ENCODE measurements around the gene BCO1. TPM values are rescaled to one million over a fixed set of nuclear protein-coding genes. Genes with fewer than 3 reads are reported as not detected.
"Not testable (repeated sequence)": the region's sequence is repeated elsewhere in the genome, so short reads cannot be mapped to it uniquely, and the experiment has no call there.

The BCO1 gene
- total RNA-seq, 2 experiments from 2014 or later: not detected

DNA sequence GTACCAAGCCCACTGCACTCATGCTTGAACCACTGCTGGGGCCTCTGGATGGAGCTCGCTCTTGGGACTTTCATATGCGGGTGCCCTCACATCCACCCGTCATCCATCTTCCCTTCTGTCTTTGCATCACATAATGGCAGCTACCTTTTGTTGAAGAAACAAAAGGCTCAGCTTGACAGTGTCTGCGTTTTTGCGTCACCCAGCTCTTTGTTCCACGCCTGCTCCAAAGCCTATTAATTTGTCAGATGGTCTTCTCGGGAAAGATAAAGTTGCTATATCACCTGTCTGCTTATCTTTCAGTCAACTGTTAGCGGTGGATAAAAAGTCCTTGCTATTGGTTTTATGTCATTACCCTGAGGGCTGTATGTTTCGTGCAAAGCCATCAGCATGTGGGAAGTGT, 18.1 kb upstream of the BCO1 start:
- Mint-ChIP-seq H3K27me3 (peaks cover 1% of the 10 kb centered on the region), H3K4me3 (no peak overlapping the region), H3K27ac (no peak overlapping the region), H3K4me1 (ENCODE audit: low read depth) (no peaks in the 10 kb centered on the region), H3K36me3 (ENCODE audit: low read depth) (no peaks in the 10 kb centered on the region), H3K9me3 (no peaks in the 10 kb centered on the region)
- ChIA-PET POLR2A (no interaction called here), CTCF (interaction anchor here (2.5 kb wide), 1 partner anchor 15 kb away, joined by 9 read pairs; no protein-coding TSS in a partner anchor)
- no peak for DNase-seq
- TF ChIP-seq, protein P1, sequence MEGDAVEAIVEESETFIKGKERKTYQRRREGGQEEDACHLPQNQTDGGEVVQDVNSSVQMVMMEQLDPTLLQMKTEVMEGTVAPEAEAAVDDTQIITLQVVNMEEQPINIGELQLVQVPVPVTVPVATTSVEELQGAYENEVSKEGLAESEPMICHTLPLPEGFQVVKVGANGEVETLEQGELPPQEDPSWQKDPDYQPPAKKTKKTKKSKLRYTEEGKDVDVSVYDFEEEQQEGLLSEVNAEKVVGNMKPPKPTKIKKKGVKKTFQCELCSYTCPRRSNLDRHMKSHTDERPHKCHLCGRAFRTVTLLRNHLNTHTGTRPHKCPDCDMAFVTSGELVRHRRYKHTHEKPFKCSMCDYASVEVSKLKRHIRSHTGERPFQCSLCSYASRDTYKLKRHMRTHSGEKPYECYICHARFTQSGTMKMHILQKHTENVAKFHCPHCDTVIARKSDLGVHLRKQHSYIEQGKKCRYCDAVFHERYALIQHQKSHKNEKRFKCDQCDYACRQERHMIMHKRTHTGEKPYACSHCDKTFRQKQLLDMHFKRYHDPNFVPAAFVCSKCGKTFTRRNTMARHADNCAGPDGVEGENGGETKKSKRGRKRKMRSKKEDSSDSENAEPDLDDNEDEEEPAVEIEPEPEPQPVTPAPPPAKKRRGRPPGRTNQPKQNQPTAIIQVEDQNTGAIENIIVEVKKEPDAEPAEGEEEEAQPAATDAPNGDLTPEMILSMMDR (IDR thresholded peaks at IDR 0.05): no peak
- no peak for ATAC-seq
- intact Hi-C loops (cut with micrococcal nuclease): no loop called here

DNA sequence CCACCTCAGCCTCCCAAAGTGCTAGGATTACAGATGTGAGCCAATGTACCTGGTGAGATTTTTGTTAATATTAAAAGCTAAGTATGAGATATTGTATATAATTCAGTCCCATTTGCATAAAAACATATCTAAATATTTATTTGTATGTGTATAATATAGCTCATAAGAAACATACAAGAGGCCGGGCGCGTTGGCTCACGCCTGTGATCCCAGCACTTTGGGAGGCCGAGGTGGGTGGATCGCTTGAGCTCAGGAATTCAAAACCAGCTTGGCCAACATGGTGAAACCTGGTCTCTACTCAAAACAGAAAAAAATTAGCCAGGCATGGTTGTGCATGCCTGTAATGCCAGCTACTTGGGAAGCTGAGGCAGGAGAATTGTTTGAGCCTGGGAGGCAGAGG, 16.8 kb upstream of the BCO1 start:
- Mint-ChIP-seq H3K4me3 (no peak overlapping the region), H3K36me3 (ENCODE audit: low read depth) (no peaks in the 10 kb centered on the region), H3K27me3 (peaks cover 4% of the 10 kb centered on the region), H3K4me1 (ENCODE audit: low read depth) (no peaks in the 10 kb centered on the region), H3K27ac (no peak overlapping the region), H3K9me3 (no peaks in the 10 kb centered on the region)
- DNase-seq (no peak), ATAC-seq (no peak)
- ChIA-PET POLR2A (no interaction called here), CTCF (interaction anchor here (2.5 kb wide), 1 partner anchor 17 kb away, joined by 9 read pairs; no protein-coding TSS in a partner anchor)
- TF ChIP-seq, protein P1 (IDR thresholded peaks at IDR 0.05): no peak
- intact Hi-C loops (cut with micrococcal nuclease): no loop called here

DNA sequence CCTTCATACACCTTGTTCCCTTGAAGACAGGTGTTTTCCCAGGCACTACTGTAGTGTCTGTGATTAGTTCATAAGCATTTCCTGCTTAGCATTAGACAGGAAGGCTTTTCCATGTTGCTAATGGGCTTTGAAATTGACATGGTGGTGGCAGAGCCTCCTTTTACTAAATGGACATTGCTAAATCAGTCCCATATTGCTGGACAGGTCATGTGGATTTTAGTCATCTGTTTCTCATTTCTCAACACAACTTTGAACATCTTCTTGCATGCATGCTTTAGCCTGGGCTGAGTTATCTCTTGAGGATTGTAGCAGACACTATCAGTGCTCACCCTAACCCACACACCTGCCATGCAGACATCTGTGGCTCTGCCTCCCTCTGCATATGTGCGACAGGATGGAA, 13.7 kb upstream of the BCO1 start:
- peaks cover 4% of the 10 kb centered on the region for H3K27me3 Mint-ChIP-seq
- TF ChIP-seq, protein P1 (IDR thresholded peaks at IDR 0.05): no peak
- no peak overlapping the region for H3K27ac Mint-ChIP-seq
- intact Hi-C loops (cut with micrococcal nuclease): no loop called here
- POLR2A ChIA-PET: no interaction called here
- CTCF ChIA-PET: no interaction called here
- ATAC-seq (no peak), DNase-seq (no peak)
- no peaks in the 10 kb centered on the region for H3K9me3 Mint-ChIP-seq
- no peaks in the 10 kb centered on the region for H3K36me3 Mint-ChIP-seq (ENCODE audit: low read depth)
- no peaks in the 10 kb centered on the region for H3K4me1 Mint-ChIP-seq (ENCODE audit: low read depth)
- H3K4me3 Mint-ChIP-seq: no peak overlapping the region

DNA sequence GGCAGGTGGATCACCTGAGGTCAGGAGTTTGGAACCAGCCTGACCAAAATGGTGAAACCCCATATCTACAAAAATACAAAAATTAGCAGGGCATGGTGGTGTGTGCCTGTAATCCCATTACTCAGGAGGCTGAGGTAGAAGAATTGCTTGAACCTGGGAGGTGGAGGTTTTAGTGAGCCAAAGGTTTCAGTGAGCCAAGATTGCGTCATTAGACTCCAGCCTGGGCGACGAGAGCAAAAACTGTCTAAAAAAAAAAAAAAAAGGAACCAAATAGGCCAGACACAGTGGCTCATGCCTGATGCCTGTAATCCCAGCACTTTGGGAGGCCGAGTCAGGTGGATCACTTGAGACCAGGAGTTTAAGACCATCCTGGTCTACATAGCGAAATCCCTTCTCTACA, 12.8 kb upstream of the BCO1 start:
- ATAC-seq; H3K9me3 Mint-ChIP-seq; DNase-seq; H3K36me3 Mint-ChIP-seq (ENCODE audit: low read depth); H3K27me3 Mint-ChIP-seq; H3K4me1 Mint-ChIP-seq (ENCODE audit: low read depth); CTCF ChIA-PET; H3K27ac Mint-ChIP-seq; POLR2A ChIA-PET; intact Hi-C loops (cut with micrococcal nuclease); H3K4me3 Mint-ChIP-seq: not testable (repeated sequence)

DNA sequence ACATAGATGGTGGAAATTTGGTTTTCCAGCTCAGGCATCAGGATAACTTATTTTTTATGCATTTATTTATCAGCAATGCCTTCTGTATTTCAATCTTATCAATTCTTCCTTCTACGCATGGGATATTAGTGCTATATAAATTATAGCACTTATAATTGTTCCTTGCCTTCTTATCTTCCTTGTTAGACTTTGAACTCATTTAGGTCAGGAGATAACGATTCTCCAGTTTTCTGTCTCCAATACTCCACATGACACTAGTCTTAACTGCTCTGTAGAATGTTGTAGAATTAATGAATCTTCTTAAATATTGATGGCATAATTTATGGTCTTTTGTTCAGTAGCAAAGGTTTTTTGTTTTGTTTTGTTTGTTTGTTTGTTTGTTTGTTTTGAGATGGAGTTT, 10.7 kb upstream of the BCO1 start:
- ATAC-seq: no peak

More for the DNA sequence above, 10.7 kb upstream of the BCO1 start:
- CTCF ChIA-PET: no interaction called here
- H3K27me3 Mint-ChIP-seq: peaks cover 4% of the 10 kb centered on the region
- POLR2A ChIA-PET: no interaction called here
- no peak for DNase-seq
- no peaks in the 10 kb centered on the region for H3K9me3 Mint-ChIP-seq
- no peaks in the 10 kb centered on the region for H3K4me1 Mint-ChIP-seq (ENCODE audit: low read depth)
- no peak overlapping the region for H3K27ac Mint-ChIP-seq
- TF ChIP-seq, protein P1 (IDR thresholded peaks at IDR 0.05): no peak
- H3K4me3 Mint-ChIP-seq: no peak overlapping the region
- intact Hi-C loops (cut with micrococcal nuclease): no loop called here
- H3K36me3 Mint-ChIP-seq (ENCODE audit: low read depth): no peaks in the 10 kb centered on the region

All from activated CD8-positive, alpha-beta T cell treated with anti-CD3 and anti-CD28 coated beads for 36 hours (primary cell).